HepG2 (cell line): ENCODE data around the gene CCDC85C. TPM values are rescaled to one million over a fixed set of nuclear protein-coding genes. Genes with fewer than 3 reads are reported as not detected.

Source experiments
- HOXA9 ChIP-seq: sonication (generic); formaldehyde crosslinking; IDR thresholded peaks from 2 replicates; pipeline ENCODE4 v1.8.1; 2022; ENCODE audit warnings: missing genetic modification reagents, mild to moderate bottlenecking, moderate library complexity, borderline replicate concordance
- KDM3A ChIP-seq: IDR thresholded peaks from 2 replicates; pipeline ENCODE4 v1.6.1; 2018; ENCODE audit warnings: low read depth, missing compliant biosample characterization
- ONECUT2 ChIP-seq: sonication (generic); formaldehyde crosslinking; IDR thresholded peaks from 2 replicates; pipeline ENCODE4 v1.4.0; 2020; ENCODE audit warnings: missing genetic modification reagents
- SRSF4 ChIP-seq: fragments of 200-400 bp; formaldehyde crosslinking; IDR thresholded peaks from one replicate; pipeline ENCODE4 v1.6.1; 2018; ENCODE audit warnings: mild to moderate bottlenecking, low read depth, low read length, moderate library complexity; ENCODE audit not compliant: poor library complexity, severe bottlenecking
- ZNF207 ChIP-seq: fragments of 450-650 bp; IDR thresholded peaks from 2 replicates; pipeline ENCODE4 v1.6.1; 2016; ENCODE audit warnings: antibody characterized with exemption, borderline replicate concordance
- ZNF230 ChIP-seq: sonication (generic); formaldehyde crosslinking; IDR thresholded peaks from 2 replicates; pipeline ENCODE4 v1.4.0; 2020; ENCODE audit warnings: mild to moderate bottlenecking, missing genetic modification reagents
- ZNF251 ChIP-seq: sonication (generic); formaldehyde crosslinking; IDR thresholded peaks from 2 replicates; pipeline ENCODE4 v1.9.0; 2021; ENCODE audit warnings: mild to moderate bottlenecking, missing genetic modification reagents
- ZNF326 ChIP-seq: sonication (generic); formaldehyde crosslinking; IDR thresholded peaks from 2 replicates; pipeline ENCODE4 v1.4.0; 2020; ENCODE audit warnings: missing genetic modification reagents, borderline replicate concordance
- ZNF430 ChIP-seq: sonication (generic); formaldehyde crosslinking; IDR thresholded peaks from 2 replicates; pipeline ENCODE4 v1.9.0; 2021; ENCODE audit warnings: mild to moderate bottlenecking, missing genetic modification reagents
- ZNF431 ChIP-seq: sonication (generic); formaldehyde crosslinking; IDR thresholded peaks from 2 replicates; pipeline ENCODE4 v1.9.0; 2022; ENCODE audit warnings: missing genetic modification reagents, low read depth, mild to moderate bottlenecking, borderline replicate concordance
- ZNF468 ChIP-seq: sonication (generic); formaldehyde crosslinking; IDR thresholded peaks from 2 replicates; pipeline ENCODE4 v1.8.0; 2022; ENCODE audit warnings: mild to moderate bottlenecking, moderate library complexity, missing genetic modification reagents
- ZNF614 ChIP-seq: IDR thresholded peaks from 2 replicates; pipeline ENCODE4 v1.6.1; 2018; ENCODE audit warnings: missing biosample characterization, missing genetic modification reagents, inconsistent platforms, borderline replicate concordance
- ZSCAN21 ChIP-seq: sonication (generic); formaldehyde crosslinking; IDR thresholded peaks from 2 replicates; pipeline ENCODE4 v1.8.0; 2022; ENCODE audit warnings: mild to moderate bottlenecking, missing genetic modification reagents, moderate library complexity, borderline replicate concordance
- polyA plus RNA-seq, 8 experiments: library from polyadenylated mRNA; depleted of rRNA in 3 of 8; stranded (reverse) in 7 of 8; unstranded in 1 of 8; fragments of >200 nt; fragmentation: Illumina TruSeq in 4 of 8; extraction: Trizol in 4 of 8; gene quantifications; 2 replicates each; pipeline versions ENCODE4 v1.2.1 to v1.2.3, GENCODE V29; 2011 to 2016; ENCODE audit warnings: low read depth in 4 of 8, missing spikeins in 1 of 8, mixed read lengths in 1 of 8; ENCODE audit not compliant: insufficient read depth in 1 of 8
- total RNA-seq, 5 experiments: library from RNA; depleted of rRNA; stranded (reverse); fragments of >200 nt; fragmentation: Illumina TruSeq; extraction: Trizol; gene quantifications; 2 replicates each; pipeline ENCODE4 v1.2.3, GENCODE V29; 2016; ENCODE audit warnings: low read depth in 1 of 5
- TF ChIP-seq, protein P1 (sequence below): sonication (generic); formaldehyde crosslinking; IDR thresholded peaks from 2 replicates; pipeline ENCODE4 v1.8.0; 2022; ENCODE audit warnings: mild to moderate bottlenecking, missing genetic modification reagents; ENCODE audit not compliant: insufficient replicate concordance
- TF ChIP-seq, protein P2 (sequence below): sonication (generic); formaldehyde crosslinking; IDR thresholded peaks from 2 replicates; pipeline ENCODE4 v1.5.0; 2020; ENCODE audit warnings: mild to moderate bottlenecking, missing genetic modification reagents, borderline replicate concordance
- TF ChIP-seq, protein P3 (sequence below): sonication (generic); formaldehyde crosslinking; IDR thresholded peaks from 2 replicates; pipeline ENCODE4 v1.5.0; 2020; ENCODE audit warnings: mild to moderate bottlenecking, missing genetic modification reagents
- TF ChIP-seq, protein P4 (sequence below): sonication (generic); formaldehyde crosslinking; IDR thresholded peaks from 2 replicates; pipeline ENCODE4 v1.8.1; 2022; ENCODE audit warnings: low read depth, mild to moderate bottlenecking, missing genetic modification reagents
- TF ChIP-seq, protein P5 (sequence below): sonication (generic); formaldehyde crosslinking; IDR thresholded peaks from 2 replicates; pipeline ENCODE4 v1.5.1; 2020; ENCODE audit warnings: missing genetic modification reagents, mild to moderate bottlenecking, borderline replicate concordance

The CCDC85C gene
- total and polyA plus RNA-seq, 2 of the 13 experiments (the other 11 are each of a cell fraction or from before 2014, with no cell fraction given), result 18.8 to 43.8 TPM

DNA sequence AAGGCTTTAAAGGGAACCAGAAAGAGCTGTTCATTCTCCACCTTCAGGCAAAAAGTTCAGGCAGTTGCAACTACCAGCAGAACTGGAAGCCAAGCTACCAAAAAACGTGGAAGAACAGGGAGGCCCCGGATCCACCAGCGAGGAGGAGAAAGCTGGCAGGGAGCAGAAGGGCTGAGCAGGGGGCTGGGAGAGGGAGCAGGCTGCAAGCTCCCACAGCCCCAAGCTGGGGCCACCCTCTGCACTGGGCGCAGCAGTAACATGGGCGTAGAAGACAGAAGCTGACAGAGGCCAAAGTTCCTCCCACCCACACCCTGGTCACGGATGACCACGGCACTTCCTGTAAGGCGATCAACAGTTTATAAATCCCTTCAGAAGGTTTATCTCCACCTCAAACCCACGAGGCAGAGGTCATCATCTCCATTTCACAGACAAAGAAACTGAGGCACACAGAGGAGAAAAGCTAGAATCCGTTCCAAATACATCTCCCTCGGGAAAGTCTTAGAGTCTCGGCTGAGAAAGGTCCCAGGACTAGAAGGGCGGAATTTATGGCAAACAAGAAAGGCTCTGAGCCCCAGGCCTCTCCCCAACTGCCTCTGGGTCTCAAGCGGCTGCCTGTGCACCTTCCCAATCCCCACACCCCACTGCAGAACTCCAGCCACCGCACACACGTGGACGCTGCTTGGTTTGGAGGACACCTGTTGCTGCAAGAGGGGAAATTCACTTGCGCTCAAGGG is 1.8 kb downstream of the CCDC85C start (continued):
- TF ChIP-seq, protein P1, sequence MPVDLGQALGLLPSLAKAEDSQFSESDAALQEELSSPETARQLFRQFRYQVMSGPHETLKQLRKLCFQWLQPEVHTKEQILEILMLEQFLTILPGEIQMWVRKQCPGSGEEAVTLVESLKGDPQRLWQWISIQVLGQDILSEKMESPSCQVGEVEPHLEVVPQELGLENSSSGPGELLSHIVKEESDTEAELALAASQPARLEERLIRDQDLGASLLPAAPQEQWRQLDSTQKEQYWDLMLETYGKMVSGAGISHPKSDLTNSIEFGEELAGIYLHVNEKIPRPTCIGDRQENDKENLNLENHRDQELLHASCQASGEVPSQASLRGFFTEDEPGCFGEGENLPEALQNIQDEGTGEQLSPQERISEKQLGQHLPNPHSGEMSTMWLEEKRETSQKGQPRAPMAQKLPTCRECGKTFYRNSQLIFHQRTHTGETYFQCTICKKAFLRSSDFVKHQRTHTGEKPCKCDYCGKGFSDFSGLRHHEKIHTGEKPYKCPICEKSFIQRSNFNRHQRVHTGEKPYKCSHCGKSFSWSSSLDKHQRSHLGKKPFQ, result no peak
- TF ChIP-seq, protein P2, sequence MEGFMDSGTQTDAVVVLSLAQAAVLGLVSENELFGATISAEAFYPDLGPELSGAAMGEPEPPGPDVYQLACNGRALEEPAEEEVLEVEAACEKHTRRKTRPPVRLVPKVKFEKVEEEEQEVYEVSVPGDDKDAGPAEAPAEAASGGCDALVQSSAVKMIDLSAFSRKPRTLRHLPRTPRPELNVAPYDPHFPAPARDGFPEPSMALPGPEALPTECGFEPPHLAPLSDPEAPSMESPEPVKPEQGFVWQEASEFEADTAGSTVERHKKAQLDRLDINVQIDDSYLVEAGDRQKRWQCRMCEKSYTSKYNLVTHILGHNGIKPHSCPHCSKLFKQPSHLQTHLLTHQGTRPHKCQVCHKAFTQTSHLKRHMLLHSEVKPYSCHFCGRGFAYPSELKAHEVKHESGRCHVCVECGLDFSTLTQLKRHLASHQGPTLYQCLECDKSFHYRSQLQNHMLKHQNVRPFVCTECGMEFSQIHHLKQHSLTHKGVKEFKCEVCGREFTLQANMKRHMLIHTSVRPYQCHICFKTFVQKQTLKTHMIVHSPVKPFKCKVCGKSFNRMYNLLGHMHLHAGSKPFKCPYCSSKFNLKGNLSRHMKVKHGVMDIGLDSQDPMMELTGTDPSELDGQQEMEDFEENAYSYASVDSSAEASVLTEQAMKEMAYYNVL, result 0 out of 2 replicates have a peak, but pooled peaks have one; percentile 41
- TF ChIP-seq SRSF4, result no peak
- TF ChIP-seq ZNF251 (CRISPR knock-in tag), result no peak
- TF ChIP-seq, protein P3, sequence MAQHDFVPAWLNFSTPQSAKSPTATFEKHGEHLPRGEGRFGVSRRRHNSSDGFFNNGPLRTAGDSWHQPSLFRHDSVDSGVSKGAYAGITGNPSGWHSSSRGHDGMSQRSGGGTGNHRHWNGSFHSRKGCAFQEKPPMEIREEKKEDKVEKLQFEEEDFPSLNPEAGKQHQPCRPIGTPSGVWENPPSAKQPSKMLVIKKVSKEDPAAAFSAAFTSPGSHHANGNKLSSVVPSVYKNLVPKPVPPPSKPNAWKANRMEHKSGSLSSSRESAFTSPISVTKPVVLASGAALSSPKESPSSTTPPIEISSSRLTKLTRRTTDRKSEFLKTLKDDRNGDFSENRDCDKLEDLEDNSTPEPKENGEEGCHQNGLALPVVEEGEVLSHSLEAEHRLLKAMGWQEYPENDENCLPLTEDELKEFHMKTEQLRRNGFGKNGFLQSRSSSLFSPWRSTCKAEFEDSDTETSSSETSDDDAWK, result no peak
- no peak for TF ChIP-seq ZNF326 (CRISPR knock-in tag)
- TF ChIP-seq HOXA9, result no peak
- no peak for TF ChIP-seq ZNF207
- no peak for TF ChIP-seq ZNF468 (CRISPR knock-in tag)
- 0 out of 2 replicates have a peak, but pooled peaks have one; percentile 58 for TF ChIP-seq KDM3A (CRISPR knock-in tag)
- TF ChIP-seq ZNF230 (CRISPR knock-in tag), result 0 out of 2 replicates have a peak, but pooled peaks have one; percentile 15
- TF ChIP-seq, protein P4, sequence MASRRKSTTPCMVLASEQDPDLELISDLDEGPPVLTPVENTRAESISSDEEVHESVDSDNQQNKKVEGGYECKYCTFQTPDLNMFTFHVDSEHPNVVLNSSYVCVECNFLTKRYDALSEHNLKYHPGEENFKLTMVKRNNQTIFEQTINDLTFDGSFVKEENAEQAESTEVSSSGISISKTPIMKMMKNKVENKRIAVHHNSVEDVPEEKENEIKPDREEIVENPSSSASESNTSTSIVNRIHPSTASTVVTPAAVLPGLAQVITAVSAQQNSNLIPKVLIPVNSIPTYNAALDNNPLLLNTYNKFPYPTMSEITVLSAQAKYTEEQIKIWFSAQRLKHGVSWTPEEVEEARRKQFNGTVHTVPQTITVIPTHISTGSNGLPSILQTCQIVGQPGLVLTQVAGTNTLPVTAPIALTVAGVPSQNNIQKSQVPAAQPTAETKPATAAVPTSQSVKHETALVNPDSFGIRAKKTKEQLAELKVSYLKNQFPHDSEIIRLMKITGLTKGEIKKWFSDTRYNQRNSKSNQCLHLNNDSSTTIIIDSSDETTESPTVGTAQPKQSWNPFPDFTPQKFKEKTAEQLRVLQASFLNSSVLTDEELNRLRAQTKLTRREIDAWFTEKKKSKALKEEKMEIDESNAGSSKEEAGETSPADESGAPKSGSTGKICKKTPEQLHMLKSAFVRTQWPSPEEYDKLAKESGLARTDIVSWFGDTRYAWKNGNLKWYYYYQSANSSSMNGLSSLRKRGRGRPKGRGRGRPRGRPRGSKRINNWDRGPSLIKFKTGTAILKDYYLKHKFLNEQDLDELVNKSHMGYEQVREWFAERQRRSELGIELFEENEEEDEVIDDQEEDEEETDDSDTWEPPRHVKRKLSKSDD, result no peak
- 0 out of 2 replicates have a peak, but pooled peaks have one; percentile 7 for TF ChIP-seq ZSCAN21
- TF ChIP-seq, protein P5, sequence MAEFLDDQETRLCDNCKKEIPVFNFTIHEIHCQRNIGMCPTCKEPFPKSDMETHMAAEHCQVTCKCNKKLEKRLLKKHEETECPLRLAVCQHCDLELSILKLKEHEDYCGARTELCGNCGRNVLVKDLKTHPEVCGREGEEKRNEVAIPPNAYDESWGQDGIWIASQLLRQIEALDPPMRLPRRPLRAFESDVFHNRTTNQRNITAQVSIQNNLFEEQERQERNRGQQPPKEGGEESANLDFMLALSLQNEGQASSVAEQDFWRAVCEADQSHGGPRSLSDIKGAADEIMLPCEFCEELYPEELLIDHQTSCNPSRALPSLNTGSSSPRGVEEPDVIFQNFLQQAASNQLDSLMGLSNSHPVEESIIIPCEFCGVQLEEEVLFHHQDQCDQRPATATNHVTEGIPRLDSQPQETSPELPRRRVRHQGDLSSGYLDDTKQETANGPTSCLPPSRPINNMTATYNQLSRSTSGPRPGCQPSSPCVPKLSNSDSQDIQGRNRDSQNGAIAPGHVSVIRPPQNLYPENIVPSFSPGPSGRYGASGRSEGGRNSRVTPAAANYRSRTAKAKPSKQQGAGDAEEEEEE, result no peak
- no peak for TF ChIP-seq ZNF614 (CRISPR knock-in tag)
- TF ChIP-seq ZNF430 (CRISPR knock-in tag), result peak; percentile 45; the same call in 1 of the 2 replicates
- TF ChIP-seq ZNF431 (CRISPR knock-in tag), result peak; percentile 28; the same call in 1 of the 2 replicates
- no peak for TF ChIP-seq ONECUT2 (CRISPR knock-in tag)
